HG02943 (cell line): ENCODE data around the gene BID.

Experiments
- ATAC-seq: cut with Tn5 transposase; IDR thresholded peaks from one replicate; pipeline ENCODE4 v1.9.1; 2021; ENCODE audit warnings: mild to moderate bottlenecking, low read depth, moderate library complexity; ENCODE audit not compliant: unreplicated experiment

The BID gene

DNA sequence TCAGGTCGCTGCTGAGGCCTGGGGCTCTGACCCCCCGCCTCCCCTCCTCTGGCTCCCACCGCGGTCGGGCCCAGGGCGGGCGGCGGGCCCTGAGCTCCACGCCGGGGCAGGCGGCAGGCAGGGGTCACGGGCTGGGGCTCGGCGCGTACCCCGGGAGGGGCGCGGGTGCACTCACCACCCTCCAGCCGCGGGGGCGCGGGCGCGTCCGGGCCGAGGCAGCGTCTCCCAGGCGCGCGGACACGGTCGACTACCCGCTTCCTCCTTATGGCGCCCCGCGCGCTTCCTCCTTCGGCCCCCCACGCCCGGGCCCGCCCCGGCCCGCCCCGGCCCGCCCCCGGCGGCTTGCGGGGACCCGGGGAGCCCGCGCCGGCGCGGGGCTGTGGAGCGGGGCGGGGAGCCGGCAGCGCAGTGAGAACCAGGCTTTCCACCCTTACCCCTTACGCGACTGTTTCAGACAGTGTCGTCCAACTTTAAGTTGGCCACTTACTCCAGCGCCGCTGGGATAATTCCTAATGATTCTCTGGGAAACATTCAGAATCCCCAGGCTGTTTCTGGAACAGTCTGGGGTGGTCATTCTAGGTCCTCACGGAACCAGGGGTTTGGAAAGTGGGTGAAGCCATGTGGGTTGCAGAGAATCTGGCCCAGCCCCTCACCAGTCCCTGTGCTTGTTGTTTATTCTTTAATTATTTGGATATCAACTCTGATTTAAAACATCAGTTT is at the start of gene BID:
TSS of gene BID (minus strand) at position 264 of the 720 bp plus-strand sequence. CDS start 24,353 bp downstream, outside the sequence.
- no peak for ATAC-seq

DNA sequence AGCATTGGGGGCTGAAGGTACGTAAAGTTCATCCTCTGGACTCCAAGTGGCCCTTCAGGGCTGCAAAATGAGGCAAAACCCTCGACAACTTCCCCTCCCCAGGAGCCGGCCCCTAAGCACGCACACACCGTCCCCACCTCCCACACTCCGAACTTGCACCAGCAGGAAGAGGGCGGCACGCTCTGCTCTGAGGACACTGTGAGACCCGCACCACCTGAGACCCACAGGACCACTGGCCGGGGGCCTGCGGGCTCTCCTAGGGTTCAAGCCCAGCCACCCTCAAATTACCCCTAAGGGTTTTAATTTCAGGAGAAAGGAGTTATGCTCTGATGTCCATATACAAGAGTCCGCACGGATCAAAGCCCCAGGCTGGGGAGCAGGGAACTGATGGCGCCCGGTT is 49.7 kb upstream of the BID start:
- no peak for ATAC-seq

DNA sequence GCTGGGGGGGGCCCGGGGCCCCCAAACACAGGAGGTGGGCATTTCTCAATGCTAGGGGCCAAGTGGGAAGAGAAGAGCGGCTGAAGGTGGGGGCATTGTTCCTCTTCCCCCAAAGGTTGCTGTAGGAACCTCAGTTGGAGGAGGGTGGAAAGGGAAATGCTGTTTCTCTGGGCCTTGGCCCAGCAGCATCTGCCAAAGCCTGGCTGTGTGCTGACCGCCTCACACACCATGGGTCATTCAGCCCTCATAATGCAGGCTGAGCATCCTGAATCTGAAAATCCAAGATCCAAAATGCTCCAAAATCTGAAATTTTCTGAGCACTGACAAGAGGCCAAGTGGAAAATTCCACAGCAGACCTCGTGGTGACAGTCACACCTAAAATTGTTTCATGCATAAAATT is 49.0 kb upstream of the BID start:
- ATAC-seq, result no peak

DNA sequence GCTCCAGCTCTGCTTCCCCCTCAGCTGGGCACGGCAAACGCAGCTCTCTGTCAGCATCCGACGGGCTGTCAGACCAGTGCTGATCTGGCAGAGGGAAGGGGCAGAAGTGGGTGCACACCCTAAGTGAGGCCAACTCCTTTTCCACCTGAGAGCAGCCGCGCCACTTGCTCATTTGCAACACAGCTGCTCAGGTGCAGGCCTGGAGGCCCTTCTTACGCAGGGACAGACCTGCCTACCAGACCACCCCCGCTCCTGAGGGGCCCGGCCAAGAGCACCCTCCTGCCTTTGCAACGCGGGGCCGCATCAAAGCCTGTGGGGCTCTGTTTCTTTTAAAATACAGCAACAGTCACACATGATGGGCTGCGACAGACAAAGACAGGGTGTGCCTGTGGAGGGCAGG is 47.8 kb upstream of the BID start:
- ATAC-seq, result no peak

DNA sequence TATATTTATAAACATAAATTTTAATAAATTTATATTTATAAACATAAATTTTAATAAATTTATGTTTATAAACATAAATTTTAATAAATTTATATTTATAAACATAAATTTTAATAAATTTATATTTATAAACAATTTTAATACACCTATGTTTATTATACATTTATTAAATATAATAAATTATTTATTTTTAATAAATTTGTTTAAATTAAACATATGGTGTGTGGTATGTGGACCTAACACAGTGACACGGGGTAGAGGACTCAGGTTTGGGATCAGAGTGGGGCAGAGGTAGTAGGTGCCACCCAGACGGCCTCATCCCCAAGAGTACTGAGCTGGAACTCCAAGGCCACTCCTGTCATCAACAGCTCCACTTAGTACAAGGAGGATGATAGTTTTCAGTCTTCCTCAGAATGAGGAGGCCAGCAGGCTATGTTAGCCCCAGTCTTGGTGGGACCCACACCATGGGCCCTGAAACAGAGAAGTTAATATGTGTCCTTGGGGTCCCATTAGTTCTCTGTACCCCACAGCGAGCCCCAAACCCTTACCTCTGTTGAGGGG is 46.7 kb upstream of the BID start:
- ATAC-seq, result no peak

DNA sequence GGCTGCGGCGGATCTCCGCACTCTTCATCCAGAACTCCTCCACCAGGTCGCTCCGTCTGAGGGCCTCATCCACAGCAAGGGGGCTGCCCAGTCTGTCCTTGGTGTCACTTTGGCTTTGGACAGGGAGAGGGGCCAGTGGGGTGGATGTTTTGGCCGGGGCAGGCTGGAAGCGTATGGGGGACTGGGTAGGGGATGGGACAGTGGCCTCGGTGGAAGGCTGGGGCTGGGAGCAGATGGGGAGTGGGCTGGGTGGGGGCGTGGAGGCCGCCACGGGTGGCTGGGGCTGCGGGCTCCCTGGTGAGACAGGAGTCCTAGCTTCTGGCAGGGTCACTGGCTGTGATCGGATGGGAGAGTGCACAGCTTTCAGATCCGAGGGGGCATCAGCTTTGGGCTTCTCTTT is 44.4 kb upstream of the BID start:
- ATAC-seq, result no peak

DNA sequence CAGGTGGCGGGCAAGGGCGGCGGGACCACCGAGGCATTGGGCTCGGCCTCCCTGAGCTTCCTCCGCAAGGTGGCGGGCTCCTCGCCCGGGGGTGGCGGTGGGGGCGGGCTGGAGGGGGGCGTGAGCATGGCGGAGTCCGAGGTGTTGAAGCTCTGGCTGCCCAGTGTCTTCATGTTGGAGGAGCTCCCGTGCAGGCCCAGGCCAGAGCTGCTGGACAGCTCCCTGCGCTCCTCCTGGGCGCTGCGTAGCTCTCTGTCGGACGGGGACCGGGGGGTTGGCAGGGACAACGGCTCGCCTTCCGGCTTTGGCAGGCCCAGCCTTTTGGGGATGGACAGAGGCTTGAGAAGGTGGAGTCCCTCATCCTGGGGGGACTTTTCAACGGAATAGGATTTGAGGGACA is 43.9 kb upstream of the BID start:
- ATAC-seq, result no peak

DNA sequence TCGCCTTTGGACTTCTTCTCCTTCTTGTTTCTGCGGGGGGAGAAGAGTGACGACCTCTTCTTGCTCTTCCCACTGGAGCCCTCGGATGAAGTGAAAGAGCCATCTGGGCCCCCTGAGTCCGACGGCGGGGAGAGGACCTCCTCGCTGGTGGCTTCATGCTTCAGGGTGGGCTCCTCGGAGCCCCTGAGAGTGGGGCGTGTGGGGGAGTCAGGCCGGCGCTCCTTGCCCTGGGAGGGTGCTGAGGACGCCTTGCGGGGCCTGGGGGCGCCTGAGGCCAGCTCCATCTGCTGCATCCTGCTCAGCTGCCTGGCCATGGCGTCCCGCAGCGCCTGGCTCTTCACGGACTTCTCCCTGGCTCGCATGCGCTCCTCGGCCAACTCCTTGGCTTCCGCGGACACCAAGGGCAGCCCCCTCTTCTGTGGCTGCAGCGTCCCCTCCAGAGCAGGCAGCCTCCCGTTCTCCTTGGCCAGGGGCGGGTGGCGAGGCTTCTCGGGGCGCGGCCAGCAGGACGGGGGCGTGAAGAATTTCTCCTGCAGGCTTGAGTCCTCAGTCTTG is 43.3 kb upstream of the BID start:
- no peak for ATAC-seq

DNA sequence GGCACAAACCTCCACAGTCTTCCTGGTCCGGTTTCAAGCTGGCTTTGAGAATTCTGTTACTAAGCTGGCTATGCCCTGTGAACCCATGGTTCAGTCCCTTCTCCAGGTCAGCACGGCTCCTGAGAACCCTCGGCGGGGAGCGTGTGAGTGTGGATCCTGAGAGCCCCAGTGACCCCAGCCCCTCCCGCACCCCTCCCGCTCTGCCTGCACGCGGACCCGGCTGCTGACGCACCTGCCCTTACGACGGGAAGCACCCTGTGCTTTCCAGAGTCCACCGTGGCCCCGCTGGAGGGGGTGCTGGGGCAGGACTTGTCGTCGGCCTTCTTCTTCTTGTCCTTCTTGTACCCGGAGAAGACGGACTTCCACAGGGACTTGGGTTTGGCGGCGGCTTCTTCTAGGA is 42.8 kb upstream of the BID start:
- ATAC-seq, result no peak

DNA sequence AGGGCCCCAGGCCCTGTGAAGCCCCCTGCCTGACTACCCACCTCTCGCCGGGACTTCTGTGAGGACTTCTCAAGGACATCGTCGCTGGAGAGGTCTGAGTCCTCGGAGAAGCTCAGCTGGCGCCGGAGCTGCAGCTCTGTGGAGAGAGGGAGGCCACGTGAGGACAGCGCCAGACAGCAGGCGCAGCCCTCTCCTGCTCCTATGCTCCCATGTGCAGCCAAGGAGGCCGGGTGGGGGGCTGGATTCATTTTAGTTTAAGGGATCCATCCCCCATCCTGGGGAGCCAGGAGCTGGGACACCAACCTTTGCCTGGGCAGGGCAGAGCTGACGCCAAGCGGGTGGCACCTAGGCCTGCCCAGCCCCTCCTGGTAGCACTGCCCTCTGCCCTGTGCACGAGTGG is 42.4 kb upstream of the BID start:
- no peak for ATAC-seq

DNA sequence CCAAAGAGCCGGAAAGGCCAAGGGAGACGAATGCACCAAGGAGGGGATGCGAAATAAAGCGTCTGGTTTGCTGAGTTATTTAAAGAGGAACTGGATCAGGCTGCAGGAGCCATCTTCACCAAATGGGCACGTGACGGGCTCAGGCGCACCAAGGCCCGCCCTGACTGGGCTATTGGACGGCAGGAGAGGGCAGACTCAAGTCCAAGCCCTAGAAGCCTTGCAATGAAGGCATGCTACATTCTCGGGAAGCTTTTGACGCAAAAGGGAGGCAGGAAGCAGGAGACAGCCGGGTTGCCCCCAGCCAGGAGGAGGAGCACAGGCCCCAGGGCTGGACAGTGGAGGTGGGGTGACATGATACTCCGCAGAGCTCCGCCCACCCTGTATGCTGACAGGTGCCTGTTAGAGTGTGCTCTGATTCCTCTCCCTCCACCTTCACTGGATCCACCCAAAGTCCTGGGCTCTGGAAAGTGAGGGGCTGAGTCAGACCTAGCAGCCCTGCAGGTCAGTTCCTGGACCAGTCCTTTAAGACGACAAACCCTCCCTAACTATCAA is 41.5 kb upstream of the BID start:
- no peak for ATAC-seq

DNA sequence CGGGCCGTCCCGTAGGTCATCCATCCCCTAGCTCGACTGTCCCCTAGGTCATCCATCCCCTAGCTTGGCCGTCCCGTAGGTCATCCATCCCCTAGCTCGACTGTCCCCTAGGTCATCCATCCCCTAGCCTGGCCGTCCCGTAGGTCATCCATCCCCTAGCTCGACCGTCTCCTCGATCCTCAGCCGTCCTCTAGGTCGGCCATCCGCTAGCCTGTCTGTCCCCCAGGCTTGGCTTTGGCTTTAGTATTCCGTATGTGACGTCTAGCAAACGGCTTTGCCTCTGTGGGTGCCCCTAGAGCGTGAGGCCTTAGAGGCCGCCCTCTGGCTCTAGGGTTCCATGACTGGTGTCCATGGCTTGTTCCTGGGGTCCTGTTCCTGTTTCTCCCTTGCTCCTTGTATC is 40.6 kb upstream of the BID start:
- no peak for ATAC-seq

DNA sequence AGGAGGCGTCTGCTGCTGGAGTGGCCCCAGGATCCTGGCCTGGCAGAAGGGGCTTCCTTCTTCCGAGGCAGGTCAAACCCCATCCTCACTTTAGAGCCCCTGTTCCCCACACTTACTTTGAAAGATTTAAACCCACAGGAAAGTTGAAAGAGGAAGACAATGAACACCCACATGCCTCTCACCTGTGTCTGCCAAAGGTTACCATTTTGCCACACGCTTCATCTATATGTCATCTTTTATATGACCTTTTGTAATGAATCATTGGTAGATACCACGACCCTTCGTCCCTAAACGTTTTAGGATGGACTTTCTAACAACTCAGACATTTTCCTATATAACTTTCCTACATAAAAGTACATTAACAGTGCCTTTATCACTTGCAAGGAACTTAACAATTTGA is 39.8 kb upstream of the BID start:
- no peak for ATAC-seq

DNA sequence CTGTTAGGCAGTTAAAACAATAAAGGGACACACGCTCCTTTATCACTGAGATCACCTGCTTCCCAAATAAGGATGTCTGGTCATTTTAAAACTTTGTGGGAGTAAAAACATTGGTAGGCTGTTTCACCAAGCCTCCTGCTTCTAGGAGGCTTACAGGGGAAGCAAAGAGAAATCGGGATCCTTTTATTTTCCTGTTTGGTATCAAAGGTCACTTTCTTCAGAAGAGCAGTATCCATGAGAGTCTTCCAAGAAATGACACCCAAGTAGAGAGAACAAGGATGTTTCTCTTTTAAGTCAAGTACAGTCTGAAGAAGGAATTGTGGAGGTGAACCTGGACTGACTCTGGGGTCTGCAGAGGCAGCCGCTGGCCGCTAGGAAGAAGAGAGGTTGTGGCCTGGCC is 36.9 kb upstream of the BID start:
- no peak for ATAC-seq

DNA sequence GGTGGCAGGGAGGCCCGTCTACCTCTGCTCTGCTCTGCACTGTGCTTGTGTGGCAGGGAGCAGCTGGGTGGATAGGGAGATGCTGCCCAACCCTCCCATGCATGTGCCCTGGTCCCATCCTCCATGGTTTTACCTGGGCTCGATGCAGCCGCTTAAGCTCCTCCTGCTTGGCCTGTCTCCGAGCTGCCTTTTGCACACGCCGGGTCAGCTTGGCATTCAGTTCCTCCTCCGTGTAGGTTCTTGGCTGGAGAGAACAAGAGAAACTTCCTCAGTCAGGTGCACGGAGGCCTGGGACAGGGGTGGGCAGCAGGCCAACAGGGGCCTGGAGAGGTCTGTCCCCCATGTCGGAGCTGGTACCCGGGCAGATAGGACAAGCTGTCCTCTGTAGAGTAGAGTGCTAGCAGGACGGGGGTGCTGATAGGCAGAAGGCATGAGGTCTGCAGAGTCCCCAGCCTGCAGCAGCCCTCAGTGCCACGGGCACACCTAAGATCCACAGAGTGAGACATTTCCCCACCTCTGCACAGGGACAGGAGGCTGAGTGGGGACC is 36.4 kb upstream of the BID start:
- no peak for ATAC-seq

DNA sequence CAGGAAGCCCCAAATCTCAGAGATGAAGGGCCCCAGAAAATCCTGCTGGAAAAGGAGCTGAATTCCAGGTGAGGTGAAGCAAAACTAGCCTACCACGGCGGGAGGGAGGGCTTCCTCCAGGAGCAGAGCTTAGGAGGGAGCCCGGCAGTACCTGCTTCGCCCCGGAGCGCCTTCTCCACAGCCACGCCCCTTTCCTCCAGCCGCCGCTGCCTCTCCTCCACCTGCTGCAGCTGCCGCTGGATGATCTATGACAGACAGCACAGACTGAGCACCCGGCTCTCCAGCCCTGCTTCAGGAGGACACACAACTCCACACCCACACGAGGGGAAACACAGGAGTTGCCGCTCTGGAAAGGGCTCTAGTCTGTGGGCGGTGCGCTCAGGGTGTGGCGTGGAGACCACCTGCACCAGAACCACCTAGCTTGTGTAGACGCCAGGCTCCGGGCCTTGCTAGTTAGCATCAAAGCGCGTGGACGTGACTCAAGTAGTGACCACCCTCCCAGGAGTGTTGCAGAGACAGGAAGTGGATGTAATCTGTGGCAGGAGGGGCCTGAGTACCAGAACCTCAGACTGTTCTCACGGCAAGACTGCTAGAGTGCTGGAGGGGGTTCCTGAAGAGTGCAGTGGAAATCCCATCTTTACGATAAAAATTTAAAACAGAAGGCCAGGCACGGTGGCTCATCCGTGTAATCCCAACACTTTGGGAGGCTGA is 34.6 kb upstream of the BID start:
- no peak for ATAC-seq

DNA sequence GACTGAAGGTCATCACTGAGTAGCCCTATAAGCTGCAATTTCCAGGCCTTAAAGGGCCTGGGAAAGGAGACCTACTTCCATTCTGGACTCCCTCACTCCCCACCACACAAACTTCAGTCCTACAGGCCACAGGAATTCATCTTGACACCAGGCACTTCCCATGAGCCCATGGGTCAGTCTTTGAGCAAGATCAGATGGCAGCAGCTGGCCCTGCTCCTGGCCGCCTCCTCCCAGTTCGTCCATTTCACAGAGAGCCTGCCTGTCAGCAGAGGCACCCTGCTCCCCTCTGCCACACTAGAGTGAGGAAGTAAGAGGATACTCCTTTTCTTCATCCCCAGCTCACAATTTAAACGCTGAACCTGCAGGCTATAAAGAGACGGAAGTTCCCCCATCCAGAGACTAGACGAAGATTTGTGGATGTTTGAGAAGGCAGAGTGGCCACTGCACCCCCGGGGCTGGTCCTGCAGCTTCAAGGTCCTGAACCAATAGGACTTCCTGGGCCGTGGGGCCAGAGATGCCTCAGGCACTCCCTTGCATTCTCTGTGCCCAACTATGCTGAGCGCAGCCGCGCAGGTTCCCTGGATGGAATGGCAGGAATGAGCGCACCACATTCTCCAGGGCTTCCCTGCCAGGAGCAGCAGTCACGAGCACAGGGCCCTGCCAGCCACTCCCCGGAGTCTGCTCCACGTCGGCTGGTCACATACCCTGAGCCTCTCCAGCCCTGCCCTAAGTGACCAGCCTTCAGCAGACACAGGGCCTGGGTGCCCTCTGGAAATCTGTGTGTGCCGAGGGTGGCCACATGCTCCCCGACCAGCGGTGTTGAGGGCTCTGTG is 33.5 kb upstream of the BID start:
- ATAC-seq, result no peak

DNA sequence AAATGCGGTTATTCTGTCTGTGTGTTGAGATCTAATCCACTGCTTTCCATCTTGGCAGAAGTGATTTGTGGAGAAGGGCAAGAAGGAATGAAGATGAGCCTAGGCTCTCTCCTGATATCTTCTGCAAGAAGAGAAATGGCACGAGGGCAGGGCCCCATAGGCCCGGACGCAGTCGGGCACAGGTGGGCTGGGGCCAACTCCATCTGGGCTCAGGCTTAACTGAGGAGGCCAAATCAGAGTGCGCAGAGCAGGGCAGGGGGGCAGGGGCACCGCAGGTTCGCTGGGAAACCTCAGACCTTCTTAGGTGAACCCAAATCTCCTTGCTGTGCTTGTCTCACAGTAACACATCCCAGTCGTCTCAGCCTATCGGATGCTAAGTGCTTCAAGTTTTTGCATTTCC is 32.8 kb upstream of the BID start:
- no peak for ATAC-seq

DNA sequence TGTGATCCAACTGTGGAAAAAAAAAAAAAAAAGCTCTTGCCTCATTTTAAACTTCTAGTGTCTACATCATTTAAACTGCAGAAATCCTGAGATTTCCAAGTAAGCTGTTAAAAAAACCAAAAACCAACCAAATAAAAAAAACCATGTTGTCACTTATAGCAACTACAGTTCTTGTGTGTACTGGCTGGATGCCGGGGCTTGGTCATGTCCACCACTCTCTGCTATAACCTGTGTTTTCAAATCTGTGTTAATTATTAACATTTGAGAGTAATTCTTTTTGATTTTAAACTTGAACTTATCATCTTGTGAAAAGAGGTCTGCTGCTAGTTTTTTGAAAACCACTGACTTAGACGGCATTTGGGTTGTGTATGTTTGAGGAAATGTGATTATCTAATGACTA is 32.2 kb upstream of the BID start:
- no peak for ATAC-seq

DNA sequence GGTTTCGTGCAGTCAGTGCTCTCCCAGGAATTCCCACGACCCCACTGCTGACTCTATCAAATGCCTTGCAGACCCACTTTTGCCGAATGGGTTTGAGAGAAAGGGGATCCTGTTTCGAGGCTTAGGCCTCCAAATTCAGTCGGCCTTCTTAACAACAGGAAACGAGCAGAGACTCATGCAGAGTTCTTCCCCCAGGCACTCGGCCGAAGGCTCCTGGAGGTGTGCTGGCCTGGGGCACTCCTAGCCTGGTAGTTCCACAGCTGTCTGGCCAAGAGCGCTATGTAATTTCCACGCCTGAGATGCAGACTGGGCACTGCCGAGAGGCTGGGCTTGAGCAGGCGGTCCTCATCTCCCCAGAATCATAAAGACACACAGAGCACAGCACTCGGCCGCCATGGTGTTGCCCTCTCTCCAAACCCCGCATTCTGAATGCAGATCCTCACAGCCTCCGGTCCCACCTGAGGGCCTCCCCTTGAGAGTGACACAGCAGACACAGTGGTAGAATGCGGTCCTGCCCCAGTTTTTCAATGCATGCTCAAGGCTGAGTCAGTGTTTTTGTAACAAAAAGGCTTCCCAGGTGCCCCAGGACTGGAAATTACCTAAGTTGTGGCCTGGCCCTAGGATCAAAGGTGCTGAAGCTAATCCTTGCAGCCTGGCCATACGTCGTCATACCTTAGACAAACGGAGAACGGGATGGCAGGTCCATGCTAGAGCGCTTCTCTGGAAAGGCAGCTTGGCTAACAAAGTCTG is 30.2 kb upstream of the BID start:
- ATAC-seq, result no peak
